Measurements from ENCODE around the gene MMS22L.

DNA sequence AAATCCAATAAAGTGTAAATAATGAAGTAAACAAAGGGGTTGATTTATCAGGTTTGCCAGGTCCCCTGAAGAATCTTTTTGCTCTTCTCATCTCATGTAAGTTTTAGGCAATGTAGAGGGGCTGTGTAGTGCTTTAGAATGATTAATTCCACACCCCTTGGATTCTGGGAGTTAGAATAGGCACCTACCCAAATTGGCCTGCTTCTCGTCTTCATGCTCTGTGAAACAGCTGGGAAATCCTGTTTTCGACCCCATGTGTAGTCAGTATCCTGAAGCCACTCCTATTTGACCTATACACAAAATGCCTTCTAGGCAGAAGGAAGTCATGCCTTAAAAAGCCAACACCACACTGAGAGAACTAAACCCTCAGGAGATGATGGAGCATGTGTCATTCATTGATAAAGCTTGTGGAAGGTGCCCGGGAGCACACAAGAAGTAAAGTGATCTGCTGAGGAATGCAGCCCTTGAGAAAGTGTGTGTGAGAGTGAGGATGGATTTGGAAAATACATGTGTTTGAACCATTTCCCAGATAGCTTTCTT is 187.6 kb downstream of the MMS22L start:
- TF ChIP-seq, protein P1, sequence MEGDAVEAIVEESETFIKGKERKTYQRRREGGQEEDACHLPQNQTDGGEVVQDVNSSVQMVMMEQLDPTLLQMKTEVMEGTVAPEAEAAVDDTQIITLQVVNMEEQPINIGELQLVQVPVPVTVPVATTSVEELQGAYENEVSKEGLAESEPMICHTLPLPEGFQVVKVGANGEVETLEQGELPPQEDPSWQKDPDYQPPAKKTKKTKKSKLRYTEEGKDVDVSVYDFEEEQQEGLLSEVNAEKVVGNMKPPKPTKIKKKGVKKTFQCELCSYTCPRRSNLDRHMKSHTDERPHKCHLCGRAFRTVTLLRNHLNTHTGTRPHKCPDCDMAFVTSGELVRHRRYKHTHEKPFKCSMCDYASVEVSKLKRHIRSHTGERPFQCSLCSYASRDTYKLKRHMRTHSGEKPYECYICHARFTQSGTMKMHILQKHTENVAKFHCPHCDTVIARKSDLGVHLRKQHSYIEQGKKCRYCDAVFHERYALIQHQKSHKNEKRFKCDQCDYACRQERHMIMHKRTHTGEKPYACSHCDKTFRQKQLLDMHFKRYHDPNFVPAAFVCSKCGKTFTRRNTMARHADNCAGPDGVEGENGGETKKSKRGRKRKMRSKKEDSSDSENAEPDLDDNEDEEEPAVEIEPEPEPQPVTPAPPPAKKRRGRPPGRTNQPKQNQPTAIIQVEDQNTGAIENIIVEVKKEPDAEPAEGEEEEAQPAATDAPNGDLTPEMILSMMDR (IDR thresholded peaks at IDR 0.05): no peak
- TF ChIP-seq POLR2A (IDR thresholded peaks at IDR 0.05): no peak
